GM18502 (cell line): Measurements from ENCODE around the gene ATP11B.
"Not testable (repeated sequence)": the region's sequence is repeated elsewhere in the genome, so short reads cannot be mapped to it uniquely, and the experiment has no call there.

Experiments
- ATAC-seq: cut with Tn5 transposase; IDR thresholded peaks from one replicate; pipeline ENCODE4 v1.9.1; 2021; ENCODE audit warnings: mild to moderate bottlenecking; ENCODE audit not compliant: unreplicated experiment, poor library complexity

Gene ATP11B

GRCh38 chr3:182822260-182822659 is 29.0 kb downstream of the ATP11B start:
- not testable (repeated sequence) for ATAC-seq

- ATAC-seq = no peak
Measured at GRCh38 chr3:182824957-182825356, 31.7 kb downstream of the ATP11B start.

- no peak for ATAC-seq
Measured at GRCh38 chr3:182829761-182830405, 36.6 kb downstream of the ATP11B start.

- ATAC-seq = no peak
Measured at GRCh38 chr3:182837855-182838454, 44.7 kb downstream of the ATP11B start.

GRCh38 chr3:182843478-182843877 is 50.2 kb downstream of the ATP11B start:
- no peak for ATAC-seq

GRCh38 chr3:182848906-182849305 is 55.6 kb downstream of the ATP11B start:
- no peak for ATAC-seq

- ATAC-seq = no peak
Measured at GRCh38 chr3:182855076-182855475, 61.8 kb downstream of the ATP11B start.

GRCh38 chr3:182861348-182861747 is 68.0 kb downstream of the ATP11B start:
- no peak for ATAC-seq

GRCh38 chr3:182862159-182862860 is 69.0 kb downstream of the ATP11B start:
- no peak for ATAC-seq

- no peak for ATAC-seq
Measured at GRCh38 chr3:182869059-182869458, 75.8 kb downstream of the ATP11B start.

GRCh38 chr3:182870917-182871316 is 77.6 kb downstream of the ATP11B start:
- ATAC-seq = not testable (repeated sequence)

- ATAC-seq = no peak
Measured at GRCh38 chr3:182879031-182879611, 85.8 kb downstream of the ATP11B start.

GRCh38 chr3:182886497-182886896 is 93.2 kb downstream of the ATP11B start:
- no peak for ATAC-seq

GRCh38 chr3:182889948-182890629 is 96.8 kb downstream of the ATP11B start:
- ATAC-seq = no peak

- no peak for ATAC-seq
Measured at GRCh38 chr3:182891364-182891763, 98.1 kb downstream of the ATP11B start.

GRCh38 chr3:182892226-182892625 is 98.9 kb downstream of the ATP11B start:
- ATAC-seq = no peak

GRCh38 chr3:182895513-182896112 is 102.3 kb downstream of the ATP11B start:
- no peak for ATAC-seq

GRCh38 chr3:182896553-182896952 is 103.2 kb downstream of the ATP11B start:
- ATAC-seq = no peak

- no peak for ATAC-seq
Measured at GRCh38 chr3:182902236-182902635, 108.9 kb downstream of the ATP11B start.

- ATAC-seq = no peak
Measured at GRCh38 chr3:182904164-182904563, 110.9 kb downstream of the ATP11B start.
